GM12892 (cell line): ENCODE data around the gene ANKS1B.

Experiments
- POLR2A ChIP-seq: IDR thresholded peaks from 2 replicates; pipeline ENCODE4 v1.6.1; 2011; ENCODE audit warnings: low read depth, low read length, control low read depth
- POLR2AphosphoS5 ChIP-seq: IDR thresholded peaks from 2 replicates; pipeline ENCODE4 v1.6.1; 2011; ENCODE audit warnings: low read depth, low read length, control low read depth

GRCh38 chr12:99618657-99619056 lies 366.1 kb downstream of the ANKS1B start:
- TF ChIP-seq POLR2AphosphoS5 (no peak), POLR2A (no peak)
